OCI-LY7 (cell line): Measurements from ENCODE around the gene FOLR1. TPM values are rescaled to one million over a fixed set of nuclear protein-coding genes. Genes with fewer than 3 reads are reported as not detected.

Experiments used
- BruUV-seq: library from RNA; stranded (reverse); fragments of 400-500 nt; replicated peaks from 2 replicates; lab custom pipeline; 2021; lab: Mats Ljungman, UMichigan
- CTCF ChIA-PET: fragments of 300-600 bp; sonication (Branson Sonifier 250); formaldehyde crosslinking; loops from one replicate; lab custom pipeline; 2022; ENCODE audit warnings: antibody characterized with exemption; ENCODE audit not compliant: unreplicated experiment; lab: Charles Lee
- POLR2A ChIA-PET: fragments of 300-600 bp; sonication (Branson Sonifier 250); formaldehyde crosslinking; loops from one replicate; lab custom pipeline; 2022; ENCODE audit warnings: antibody characterized with exemption; lab: Charles Lee
- DNase-seq: peaks from one replicate; pipeline ENCODE4 v3.0.0-alpha.2; 2015; ENCODE audit warnings: low spot score
- H2AFZ ChIP-seq: fragments of 200-600 bp; sonication (generic), shearing (Covaris generic); 2 replicates; pipeline ENCODE4 v1.6.1; 2014; ENCODE audit warnings: mild to moderate bottlenecking, antibody characterized with exemption, low read length, moderate library complexity
- H3K27ac ChIP-seq: fragments of 200-600 bp; sonication (generic); 2 replicates; pipeline ENCODE4 v1.5.1; 2014; ENCODE audit warnings: mixed run types, low read depth, mild to moderate bottlenecking, moderate library complexity, low read length, inconsistent platforms; ENCODE audit not compliant: poor library complexity, severe bottlenecking
- H3K36me3 ChIP-seq: fragments of 200-600 bp; sonication (generic); 2 replicates; pipeline ENCODE4 v1.6.1; 2014; ENCODE audit warnings: mild to moderate bottlenecking, antibody characterized with exemption, low read length, moderate library complexity, mixed read lengths; ENCODE audit not compliant: insufficient read depth
- H3K4me1 ChIP-seq: fragments of 200-600 bp; sonication (generic); 2 replicates; pipeline ENCODE4 v1.5.1; 2014; ENCODE audit warnings: mild to moderate bottlenecking, low read length; ENCODE audit not compliant: insufficient read depth, poor library complexity, severe bottlenecking
- H3K4me2 ChIP-seq: fragments of 200-600 bp; sonication (generic); 2 replicates; pipeline ENCODE4 v1.6.1; 2014; ENCODE audit warnings: mild to moderate bottlenecking, low read length
- H3K4me3 ChIP-seq: fragments of 200-600 bp; sonication (generic); 2 replicates; pipeline ENCODE4 v1.5.1; 2014; ENCODE audit warnings: mild to moderate bottlenecking, low read depth, low read length; ENCODE audit not compliant: poor library complexity, severe bottlenecking
- H3K79me2 ChIP-seq: fragments of 200-600 bp; sonication (generic); 2 replicates; pipeline ENCODE4 v1.6.1; 2016; ENCODE audit warnings: low read depth, mild to moderate bottlenecking, low read length, moderate library complexity, mixed read lengths; ENCODE audit not compliant: insufficient read depth
- H3K9me2 ChIP-seq: fragments of 200-600 bp; sonication (generic); 2 replicates; pipeline ENCODE4 v1.6.1; 2016; ENCODE audit warnings: mild to moderate bottlenecking, low read length, mixed read lengths; ENCODE audit not compliant: insufficient read depth
- H3K9me3 ChIP-seq: fragments of 200-600 bp; sonication (generic); 2 replicates; pipeline ENCODE4 v1.6.1; 2014; ENCODE audit warnings: mild to moderate bottlenecking, mixed run types, low read length, mixed read lengths
- H4K20me1 ChIP-seq: fragments of 200-600 bp; sonication (generic); 2 replicates; pipeline ENCODE4 v1.6.1; 2014; ENCODE audit warnings: mild to moderate bottlenecking, antibody characterized with exemption, low read length, moderate library complexity, mixed read lengths; ENCODE audit not compliant: insufficient read depth
- CTCF ChIP-seq: fragments of 200-600 bp; sonication (generic); conservative IDR thresholded peaks from 2 replicates; pipeline ENCODE4 v1.5.1; 2014; ENCODE audit warnings: mild to moderate bottlenecking, antibody characterized with exemption, low read length, moderate library complexity, mixed read lengths
- EZH2phosphoT487 ChIP-seq: fragments of 200-600 bp; sonication (generic); IDR thresholded peaks from 2 replicates; pipeline ENCODE4 v1.6.1; 2018; ENCODE audit warnings: low read depth, borderline replicate concordance, mild to moderate bottlenecking, mixed run types, antibody characterized with exemption, low read length, moderate library complexity, mixed read lengths
- intact Hi-C: fragments of 100-400 bp; cut with micrococcal nuclease; formaldehyde crosslinking; loops from one replicate; pipeline ENCODE4 v1.10.0; 2022; ENCODE audit not compliant: unreplicated experiment
- total RNA-seq, 2 experiments: library from RNA; depleted of rRNA in 1 of 2; stranded (reverse); fragments of >200 nt in 1 of 2; shearing (Covaris generic) in 1 of 2; gene quantifications; 2 replicates each; pipeline ENCODE4 v1.2.3, GENCODE V29; 2014 to 2022

Gene FOLR1
- total RNA-seq, 2 experiments from 2014 or later = not detected

GRCh38 chr11:72221386-72222075 is 29.6 kb downstream of the FOLR1 start:
- intact Hi-C loops = loop anchor here (5.0 kb wide), 3 partner anchors 211 to 931 kb away; partner anchors contain the start of gene CLPB
- Histone ChIP-seq H4K20me1 (no peaks in the 10 kb centered on the region), H3K4me3 (peak overlapping the region; percentile 77), H3K27ac (peak overlapping the region; percentile 91), H3K79me2 (peaks cover 26% of the 10 kb centered on the region; the same call in 1 of the 2 replicates), H3K9me3 (no peaks in the 10 kb centered on the region), H3K4me2 (peak overlapping the region; percentile 91), H3K36me3 (0 out of 2 replicates have a peak, but pooled peaks cover 3% of the 10 kb centered on the region), H3K9me2 (no peaks in the 10 kb centered on the region), H2AFZ (peak overlapping the region; percentile 84), H3K4me1 (peaks cover 44% of the 10 kb centered on the region)
- ChIA-PET POLR2A (interaction anchor here (0.8 to 1.3 kb wide), 3 partner anchors 10 to 15 kb away, joined by 3 to 4 read pairs (median 4); no protein-coding TSS in a partner anchor), CTCF (interaction anchor here (0.6 kb wide), 2 partner anchors 11 to 565 kb away, joined by 3 read pairs; no protein-coding TSS in a partner anchor)
- BruUV-seq = TSS peak; percentile 88
- TF ChIP-seq CTCF = no peak
- no peak for TF ChIP-seq EZH2phosphoT487
- peak; percentile 65 for DNase-seq

- no peaks in the 10 kb centered on the region for H3K9me2 ChIP-seq
- intact Hi-C loops = loop anchor here (5.0 kb wide), 3 partner anchors 210 to 930 kb away; partner anchors contain the start of gene CLPB
- peaks cover 52% of the 10 kb centered on the region for H3K4me1 ChIP-seq
- DNase-seq = peak; percentile 22
- CTCF ChIA-PET = no interaction called here
- TF ChIP-seq EZH2phosphoT487 (no peak), CTCF (no peak)
- H3K9me3 ChIP-seq = no peaks in the 10 kb centered on the region
- H3K36me3 ChIP-seq = peaks cover 10% of the 10 kb centered on the region; the same call in 1 of the 2 replicates
- H3K4me3 ChIP-seq = peak overlapping the region; percentile 77
- no TSS peak for BruUV-seq
- peaks cover 26% of the 10 kb centered on the region; the same call in 1 of the 2 replicates for H3K79me2 ChIP-seq
- POLR2A ChIA-PET = interaction anchor here (0.7 to 1.3 kb wide), 4 partner anchors 11 to 62 kb away, joined by 3 to 4 read pairs (median 4); no protein-coding TSS in a partner anchor
- peak overlapping the region; percentile 91 for H3K4me2 ChIP-seq
- peak overlapping the region; percentile 84; the same call in 1 of the 2 replicates for H2AFZ ChIP-seq
- no peaks in the 10 kb centered on the region for H4K20me1 ChIP-seq
- peak overlapping the region; percentile 91 for H3K27ac ChIP-seq
Observed at GRCh38 chr11:72222106-72222891, 30.4 kb downstream of the FOLR1 start.
